Measurements from ENCODE around the gene ACE.

The ACE gene

DNA sequence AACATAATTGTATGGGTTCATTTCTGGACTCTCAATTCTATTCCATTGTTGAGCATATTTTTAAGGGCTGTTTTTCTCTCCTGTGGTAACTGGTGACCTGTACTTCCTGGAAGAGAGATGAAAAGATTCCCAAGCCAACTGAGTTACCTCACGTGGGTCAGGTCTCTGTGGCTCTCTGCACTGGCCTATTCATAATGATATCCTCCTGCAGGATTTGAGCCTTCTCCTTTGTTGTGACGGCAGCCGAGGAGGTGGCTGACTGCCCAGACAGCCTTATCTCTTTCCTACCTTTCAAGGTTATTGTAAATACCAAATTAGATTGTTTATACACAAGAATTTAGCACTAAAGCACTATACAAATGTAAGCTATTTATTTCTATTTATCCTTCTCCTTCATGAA is 2.7 kb upstream of the ACE start:
- in situ Hi-C loops (cut with HindIII; ENCODE audit: low sequenced_read_pairs), result no loop called here
- TF ChIP-seq, protein P1, sequence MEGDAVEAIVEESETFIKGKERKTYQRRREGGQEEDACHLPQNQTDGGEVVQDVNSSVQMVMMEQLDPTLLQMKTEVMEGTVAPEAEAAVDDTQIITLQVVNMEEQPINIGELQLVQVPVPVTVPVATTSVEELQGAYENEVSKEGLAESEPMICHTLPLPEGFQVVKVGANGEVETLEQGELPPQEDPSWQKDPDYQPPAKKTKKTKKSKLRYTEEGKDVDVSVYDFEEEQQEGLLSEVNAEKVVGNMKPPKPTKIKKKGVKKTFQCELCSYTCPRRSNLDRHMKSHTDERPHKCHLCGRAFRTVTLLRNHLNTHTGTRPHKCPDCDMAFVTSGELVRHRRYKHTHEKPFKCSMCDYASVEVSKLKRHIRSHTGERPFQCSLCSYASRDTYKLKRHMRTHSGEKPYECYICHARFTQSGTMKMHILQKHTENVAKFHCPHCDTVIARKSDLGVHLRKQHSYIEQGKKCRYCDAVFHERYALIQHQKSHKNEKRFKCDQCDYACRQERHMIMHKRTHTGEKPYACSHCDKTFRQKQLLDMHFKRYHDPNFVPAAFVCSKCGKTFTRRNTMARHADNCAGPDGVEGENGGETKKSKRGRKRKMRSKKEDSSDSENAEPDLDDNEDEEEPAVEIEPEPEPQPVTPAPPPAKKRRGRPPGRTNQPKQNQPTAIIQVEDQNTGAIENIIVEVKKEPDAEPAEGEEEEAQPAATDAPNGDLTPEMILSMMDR (IDR thresholded peaks at IDR 0.05; ENCODE audit: low read depth, low read length, missing control alignments), result no peak
- H3K4me3 ChIP-seq (ENCODE audit: low read depth, low read length), result no peak overlapping the region
- no peak for DNase-seq (ENCODE audit: low read depth)

DNA sequence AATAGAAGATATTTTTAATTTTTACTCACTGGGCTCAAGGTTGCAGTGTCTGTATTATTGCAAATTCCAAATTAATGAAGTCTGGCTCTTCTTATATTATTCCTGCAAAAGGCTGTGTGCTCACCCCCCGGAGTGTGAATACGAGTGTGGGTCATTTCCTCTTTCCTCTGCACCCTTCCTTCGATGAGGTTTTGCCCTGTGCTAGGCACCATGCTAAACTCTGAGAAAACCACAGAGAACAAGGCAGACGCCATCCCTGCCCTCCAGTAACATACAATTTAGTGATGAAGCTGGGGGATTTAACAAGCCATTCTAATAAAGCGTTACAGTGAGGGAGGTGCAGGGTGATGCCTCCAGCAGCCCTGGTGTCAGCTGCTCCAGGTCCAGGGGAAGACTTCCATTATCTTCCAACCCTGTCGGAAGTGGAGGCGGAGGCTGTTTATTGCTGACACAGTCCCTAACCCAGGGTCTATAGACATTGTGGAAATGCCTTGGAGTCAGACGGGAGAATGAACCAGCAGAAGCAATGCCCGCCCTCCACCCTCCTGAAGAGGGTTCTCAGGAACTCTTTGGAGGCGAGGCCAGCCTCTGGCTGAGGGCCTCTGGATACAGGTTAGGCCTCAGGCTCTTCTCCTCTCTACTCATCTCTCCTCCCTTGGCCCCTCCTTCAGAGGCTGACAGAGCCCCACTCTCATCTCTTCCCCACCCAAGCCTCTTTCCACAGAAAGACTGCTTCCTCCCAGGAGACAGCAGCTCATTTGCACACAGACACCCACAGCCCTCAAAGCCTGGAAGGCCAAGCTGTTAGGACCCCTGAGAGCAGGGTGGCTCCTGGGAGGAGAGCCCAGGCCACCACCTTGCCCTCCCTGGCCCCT is 2.0 kb upstream of the ACE start:
- no peak for DNase-seq (ENCODE audit: low read depth)
- no peak overlapping the region for H3K4me3 ChIP-seq (ENCODE audit: low read depth, low read length)
- TF ChIP-seq, protein P1 (IDR thresholded peaks at IDR 0.05; ENCODE audit: low read depth, low read length, missing control alignments), result no peak
- in situ Hi-C loops (cut with HindIII; ENCODE audit: low sequenced_read_pairs), result no loop called here

DNA sequence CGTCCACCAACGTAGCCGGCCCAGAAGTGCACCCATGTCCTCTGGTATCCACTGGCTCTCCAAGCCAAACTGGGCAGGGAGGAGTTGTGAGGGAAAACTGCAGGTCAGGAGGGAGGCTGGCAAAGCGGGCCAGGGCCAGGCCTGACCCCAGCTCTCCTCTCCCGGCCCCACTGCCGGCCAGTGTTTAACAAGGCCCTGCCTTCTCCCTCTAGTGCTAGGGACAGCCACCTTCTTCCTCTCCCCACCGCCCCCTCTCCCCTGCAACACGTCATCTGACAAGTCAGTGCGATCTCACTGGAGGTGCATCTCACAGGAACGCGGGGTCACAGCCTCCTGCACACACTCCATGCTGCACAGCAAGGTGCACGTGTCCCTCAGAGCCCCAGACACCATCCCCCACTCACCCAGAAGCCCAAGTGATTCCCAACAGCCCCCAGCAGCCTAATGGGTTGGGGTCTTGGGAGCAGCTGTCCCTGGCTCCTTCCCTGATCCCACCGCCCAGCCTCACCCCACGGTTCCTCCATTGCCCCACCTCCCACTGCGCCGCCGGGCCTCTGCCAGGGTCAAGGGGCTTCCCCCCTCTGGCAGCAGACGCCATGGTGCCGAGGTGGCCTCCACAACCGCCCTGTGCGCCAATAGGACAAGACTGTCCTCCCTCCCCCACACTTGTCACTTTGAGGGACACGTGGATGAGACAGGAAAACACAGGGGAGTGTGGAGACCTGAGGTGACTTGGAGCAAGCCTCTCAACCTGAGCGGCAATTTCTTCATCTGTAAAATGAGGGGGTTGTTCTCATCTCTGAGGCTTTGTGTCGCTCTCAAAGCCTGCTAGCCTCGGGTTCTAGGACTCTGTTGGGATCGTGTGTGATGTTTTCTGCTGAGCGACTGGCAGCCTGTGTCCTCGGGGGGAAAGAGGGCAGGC is 1.1 kb upstream of the ACE start:
- in situ Hi-C loops (cut with HindIII; ENCODE audit: low sequenced_read_pairs), result no loop called here
- TF ChIP-seq, protein P1 (IDR thresholded peaks at IDR 0.05; ENCODE audit: low read depth, low read length, missing control alignments), result no peak
- DNase-seq (ENCODE audit: low read depth), result no peak
- H3K4me3 ChIP-seq (ENCODE audit: low read depth, low read length), result no peak overlapping the region

DNA sequence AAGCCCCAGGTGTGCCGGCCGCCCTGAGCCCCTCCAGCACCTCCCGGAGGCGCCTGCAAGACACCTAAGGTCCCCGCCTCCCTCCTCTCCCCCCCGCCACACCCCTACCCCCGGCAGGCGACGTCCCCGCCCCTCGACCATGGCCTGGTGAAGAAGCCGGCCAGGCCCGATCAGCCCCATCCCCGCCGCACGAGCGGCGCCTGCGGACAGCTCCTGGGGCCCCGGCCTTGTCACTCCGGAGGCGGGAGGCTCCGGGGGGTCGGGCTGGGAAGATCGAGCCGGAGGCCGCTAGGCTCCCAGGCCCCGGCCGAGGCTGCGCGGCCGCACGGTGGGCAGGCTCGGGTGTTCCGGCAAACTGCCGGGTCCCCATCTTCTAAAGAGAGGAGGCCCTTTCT is 405 bp upstream of the ACE start:
- no peak for DNase-seq (ENCODE audit: low read depth)
- H3K4me3 ChIP-seq (ENCODE audit: low read depth, low read length), result peak overlapping the region; percentile 35
- TF ChIP-seq, protein P1 (IDR thresholded peaks at IDR 0.05; ENCODE audit: low read depth, low read length, missing control alignments), result no peak
- in situ Hi-C loops (cut with HindIII; ENCODE audit: low sequenced_read_pairs), result no loop called here

DNA sequence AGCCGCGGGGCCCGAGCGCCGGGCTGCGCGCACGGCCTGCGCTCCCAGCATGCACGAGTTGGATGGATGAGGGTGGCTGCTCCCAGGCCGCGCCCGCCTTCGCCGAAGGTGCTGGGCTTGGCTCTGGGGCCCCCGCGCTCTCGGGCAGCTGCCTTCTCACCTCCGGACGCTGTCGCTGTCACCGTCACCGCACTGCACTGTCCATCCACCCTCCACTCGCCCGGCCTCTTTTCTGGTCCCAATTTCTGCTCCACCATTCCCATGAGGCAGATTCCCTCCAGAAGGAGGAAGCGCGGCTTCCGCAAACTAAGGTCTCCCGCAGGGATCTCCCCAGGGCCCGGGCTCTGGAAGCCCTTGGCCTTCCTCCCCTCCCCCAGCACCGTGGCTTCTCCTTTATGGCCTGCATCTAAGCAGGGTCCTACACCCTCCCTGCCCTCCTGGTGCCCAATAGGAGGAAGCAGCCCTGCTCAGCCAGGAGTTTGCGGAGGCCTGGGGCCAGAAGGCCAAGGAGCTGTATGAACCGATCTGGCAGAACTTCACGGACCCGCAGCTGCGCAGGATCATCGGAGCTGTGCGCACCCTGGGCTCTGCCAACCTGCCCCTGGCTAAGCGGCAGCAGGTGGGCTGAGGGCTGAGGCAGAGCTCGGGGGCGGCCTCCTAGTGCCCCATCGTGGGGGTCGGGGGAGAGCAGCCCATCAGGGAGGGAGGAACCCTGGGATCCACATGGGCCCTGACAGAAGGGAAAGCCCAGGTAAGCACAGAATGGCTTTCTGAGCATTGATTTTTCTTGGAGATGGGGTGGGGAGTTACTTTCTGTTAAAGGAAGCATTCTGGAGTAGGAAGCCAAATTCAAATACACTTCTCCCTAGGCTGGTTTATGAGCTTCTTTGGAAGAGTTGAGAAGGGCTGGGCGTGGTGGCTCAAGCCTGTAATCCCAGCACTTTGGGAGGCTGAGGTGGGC is 899 bp downstream of the ACE start:
- in situ Hi-C loops (cut with HindIII; ENCODE audit: low sequenced_read_pairs), result no loop called here
- TF ChIP-seq, protein P1 (IDR thresholded peaks at IDR 0.05; ENCODE audit: low read depth, low read length, missing control alignments), result no peak
- peak overlapping the region; percentile 35 for H3K4me3 ChIP-seq (ENCODE audit: low read depth, low read length)
- DNase-seq (ENCODE audit: low read depth), result no peak
